ENCODE measurements around the gene DUSP22.
A peak's percentile ranks its signal among the peaks of the same experiment; 100 is the strongest.

GRCh38 chr6:389622-390021 is 97.3 kb downstream of the DUSP22 start:
- TF ChIP-seq CTCF (conservative IDR thresholded peaks at IDR 0.05 in 1 of 2, IDR thresholded peaks at IDR 0.05 in 1 of 2; ENCODE audit: low read depth in 1 of 2, low read length in 2 of 2) (peak in 1 of 2 donors; percentile 6), EZH2 (IDR thresholded peaks at IDR 0.05; ENCODE audit: low read length, missing control alignments) (no peak)
